ENCODE results near the gene COL20A1. TPM values are rescaled to one million over a fixed set of nuclear protein-coding genes. Genes with fewer than 3 reads are reported as not detected.

The COL20A1 gene
- total and polyA plus RNA-seq, 12 donors: 0.26 to 0.30 TPM; not detected in 10

DNA sequence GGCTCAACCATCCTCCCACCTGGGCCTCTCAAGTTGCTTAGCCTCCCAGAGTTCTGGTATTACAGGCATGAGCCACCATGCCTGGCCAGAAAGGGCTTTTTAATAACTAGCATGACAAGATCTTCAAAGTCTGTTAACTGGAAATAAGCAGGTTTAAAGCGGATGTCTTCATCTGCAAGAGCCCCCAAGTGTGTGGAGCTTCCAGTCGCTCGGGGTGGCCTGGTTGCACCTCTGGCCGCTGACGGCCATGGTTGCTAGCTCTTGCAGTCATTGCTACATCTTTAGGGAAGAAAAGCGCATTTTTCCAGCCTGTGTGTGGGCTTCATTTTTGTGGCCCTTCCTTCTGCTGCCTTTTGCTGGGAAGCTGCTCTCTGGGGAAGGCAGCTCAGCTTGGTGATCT, 12.6 kb upstream of the COL20A1 start:
- ATAC-seq (no peak), DNase-seq (peak in 1 of 2 donors; percentile 1)
- 96% methylated on average over 6 of the region's 6 CpGs for WGBS, 2 donors
- Histone ChIP-seq H3K27me3 (no peaks in the 10 kb centered on the region), H3K9me3 (no peaks in the 10 kb centered on the region), H3K27ac (no peak overlapping the region), H3K4me3 (no peak overlapping the region), H3K4me1 (peaks cover 0 to 5% (median 0%) of the 10 kb centered on the region in 9 donors), H3K36me3 (peaks cover 0 to 98% (median 18%) of the 10 kb centered on the region in 9 donors)
- TF ChIP-seq, protein P1, sequence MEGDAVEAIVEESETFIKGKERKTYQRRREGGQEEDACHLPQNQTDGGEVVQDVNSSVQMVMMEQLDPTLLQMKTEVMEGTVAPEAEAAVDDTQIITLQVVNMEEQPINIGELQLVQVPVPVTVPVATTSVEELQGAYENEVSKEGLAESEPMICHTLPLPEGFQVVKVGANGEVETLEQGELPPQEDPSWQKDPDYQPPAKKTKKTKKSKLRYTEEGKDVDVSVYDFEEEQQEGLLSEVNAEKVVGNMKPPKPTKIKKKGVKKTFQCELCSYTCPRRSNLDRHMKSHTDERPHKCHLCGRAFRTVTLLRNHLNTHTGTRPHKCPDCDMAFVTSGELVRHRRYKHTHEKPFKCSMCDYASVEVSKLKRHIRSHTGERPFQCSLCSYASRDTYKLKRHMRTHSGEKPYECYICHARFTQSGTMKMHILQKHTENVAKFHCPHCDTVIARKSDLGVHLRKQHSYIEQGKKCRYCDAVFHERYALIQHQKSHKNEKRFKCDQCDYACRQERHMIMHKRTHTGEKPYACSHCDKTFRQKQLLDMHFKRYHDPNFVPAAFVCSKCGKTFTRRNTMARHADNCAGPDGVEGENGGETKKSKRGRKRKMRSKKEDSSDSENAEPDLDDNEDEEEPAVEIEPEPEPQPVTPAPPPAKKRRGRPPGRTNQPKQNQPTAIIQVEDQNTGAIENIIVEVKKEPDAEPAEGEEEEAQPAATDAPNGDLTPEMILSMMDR (IDR thresholded peaks at IDR 0.05): no peak
- intact Hi-C loops (cut with DNase I): no loop called here

DNA sequence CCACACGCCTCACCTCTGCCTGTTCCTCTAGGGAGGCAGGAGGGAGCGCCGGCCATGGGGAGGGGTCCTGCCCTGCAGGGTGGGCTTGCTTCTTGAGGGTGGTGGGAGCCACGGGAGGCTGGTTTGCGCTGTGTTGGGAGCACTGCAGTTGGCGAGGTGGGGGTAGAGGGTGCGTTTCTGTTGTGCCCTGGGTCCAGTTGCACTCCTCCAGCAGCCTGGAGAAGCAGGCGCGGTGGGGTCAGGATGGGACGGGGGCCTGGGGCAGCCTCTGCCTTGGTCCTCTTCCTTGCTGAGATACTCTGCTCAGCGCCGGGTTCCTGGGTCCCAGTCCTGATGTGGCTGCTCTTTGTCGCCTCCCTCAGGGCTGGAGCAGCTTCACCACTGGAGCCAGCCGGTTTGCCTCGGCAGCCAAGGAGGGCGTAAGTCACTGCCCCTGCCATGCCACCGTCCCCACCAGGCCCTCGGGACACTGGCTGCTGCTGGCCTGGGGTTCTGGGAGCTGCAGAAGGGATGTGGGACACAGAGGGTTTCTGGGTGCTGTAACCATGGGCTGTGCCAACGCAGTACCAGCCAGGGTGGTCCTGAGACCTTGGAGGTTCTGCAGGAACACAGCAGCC, 11.9 kb upstream of the COL20A1 start:
- TF ChIP-seq, protein P1 (IDR thresholded peaks at IDR 0.05): no peak
- intact Hi-C loops (cut with DNase I): no loop called here
- WGBS, 2 donors: 83 to 85% methylated on average over 19 of the region's 19 CpGs
- peaks cover 0 to 5% (median 0%) of the 10 kb centered on the region in 9 donors for H3K4me1 ChIP-seq
- no peaks in the 10 kb centered on the region for H3K27me3 ChIP-seq
- DNase-seq: peak in 1 of 2 donors; percentile 12
- H3K27ac ChIP-seq: no peak overlapping the region
- ATAC-seq: no peak
- H3K9me3 ChIP-seq: no peaks in the 10 kb centered on the region
- H3K4me3 ChIP-seq: no peak overlapping the region
- H3K36me3 ChIP-seq: peaks cover 0 to 98% (median 19%) of the 10 kb centered on the region in 9 donors

DNA sequence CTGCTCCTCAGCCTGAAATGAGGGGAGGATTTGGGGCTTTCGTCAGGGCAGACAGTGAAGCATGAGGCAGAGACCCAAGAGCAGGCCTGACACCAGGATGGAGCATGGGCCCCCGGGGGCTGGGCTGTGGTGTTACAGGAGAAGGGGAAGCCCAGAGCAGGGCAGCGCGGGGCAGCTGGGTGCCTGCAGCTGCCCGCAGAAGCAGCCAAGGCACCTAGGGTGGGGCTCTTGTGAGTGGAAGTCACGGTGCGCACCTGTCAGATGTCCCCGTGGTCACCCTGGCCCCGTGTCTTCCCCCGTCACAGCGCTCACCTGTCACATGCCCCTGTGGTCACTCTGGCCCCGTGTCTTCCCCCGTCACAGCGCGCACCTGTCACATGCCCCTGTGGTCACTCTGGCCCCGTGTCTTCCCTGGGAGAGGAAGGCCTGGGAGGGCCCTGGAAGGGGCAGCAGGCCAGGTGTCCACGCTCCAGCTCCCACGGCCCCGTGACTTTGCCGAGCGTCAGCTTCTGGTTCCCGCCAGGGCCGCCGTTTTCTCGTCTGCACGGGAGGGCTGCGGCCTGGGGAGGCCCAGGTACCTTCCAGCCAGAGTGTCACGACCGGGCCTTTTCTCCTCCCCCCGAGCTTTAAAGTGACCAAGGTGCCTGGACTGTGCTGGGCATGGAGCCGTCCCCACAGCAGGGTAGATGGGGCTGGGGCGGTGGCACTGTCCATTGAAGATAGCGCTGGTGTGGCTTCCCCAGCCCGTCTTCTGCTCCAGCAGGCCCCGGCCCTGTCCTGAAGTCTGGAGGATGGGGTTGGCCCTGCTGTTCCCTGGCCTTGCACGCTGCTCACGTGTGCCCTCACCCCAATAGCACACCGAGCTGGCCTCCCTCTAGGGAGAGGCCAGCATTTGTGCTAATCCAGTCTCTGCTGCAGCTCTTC, 11.0 kb upstream of the COL20A1 start:
- intact Hi-C loops (cut with DNase I): no loop called here
- DNase-seq: peak in 1 of 2 donors; percentile 6
- TF ChIP-seq, protein P1 (IDR thresholded peaks at IDR 0.05): no peak

DNA sequence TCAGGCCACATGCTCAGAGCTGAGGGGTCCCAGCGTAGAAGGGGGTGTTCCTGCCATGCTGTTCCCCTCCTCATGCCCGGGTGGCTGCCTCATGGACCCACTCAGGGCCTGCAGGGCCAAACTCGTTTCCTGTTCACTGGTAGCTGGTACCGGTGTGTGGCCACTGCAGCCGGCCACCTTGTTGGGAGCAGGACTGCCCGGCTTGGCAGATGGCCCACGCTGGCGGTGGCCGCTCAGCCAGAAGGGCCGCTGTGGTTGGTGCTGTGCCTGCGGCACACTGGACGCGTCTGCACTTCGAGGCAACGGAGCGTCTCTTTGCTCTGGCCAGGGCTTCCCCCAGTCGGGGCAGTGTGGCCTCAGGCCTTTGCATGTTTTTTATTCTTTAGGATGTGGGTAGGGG, 10.0 kb upstream of the COL20A1 start:
- intact Hi-C loops (cut with DNase I): no loop called here
- 93 to 95% methylated on average over 17 of the region's 17 CpGs for WGBS, 2 donors
- Histone ChIP-seq H3K9me3 (no peaks in the 10 kb centered on the region), H3K36me3 (peaks cover 0 to 98% (median 23%) of the 10 kb centered on the region in 9 donors), H3K27me3 (no peaks in the 10 kb centered on the region), H3K27ac (no peak overlapping the region), H3K4me1 (peaks cover 0 to 5% (median 0%) of the 10 kb centered on the region in 9 donors), H3K4me3 (no peak overlapping the region)
- ATAC-seq (no peak), DNase-seq (peak in 1 of 2 donors; percentile 10)
- TF ChIP-seq, protein P1 (IDR thresholded peaks at IDR 0.05): no peak

More for the DNA sequence above, 11.0 kb upstream of the COL20A1 start:
- no peaks in the 10 kb centered on the region for H3K9me3 ChIP-seq
- no peak for ATAC-seq
- H3K4me1 ChIP-seq: peaks cover 0 to 5% (median 0%) of the 10 kb centered on the region in 9 donors
- 93 to 95% methylated on average over 38 of the region's 38 CpGs for WGBS, 2 donors
- no peaks in the 10 kb centered on the region for H3K27me3 ChIP-seq
- H3K4me3 ChIP-seq: no peak overlapping the region
- no peak overlapping the region for H3K27ac ChIP-seq
- peaks cover 0 to 98% (median 23%) of the 10 kb centered on the region in 9 donors for H3K36me3 ChIP-seq

All from heart right ventricle (tissue), 16 donors.